GM23338 (cell line): ENCODE results near the gene ADAM10.

Source experiments
- CREB1 ChIP-seq: fragments of 250-450 bp; sonication (Bioruptor Pico); IDR thresholded peaks from 2 replicates; pipeline ENCODE4 v1.5.0; 2020; ENCODE audit warnings: low read depth, mild to moderate bottlenecking, moderate library complexity
- EZH2 ChIP-seq: fragments of 200-600 bp; sonication (generic); IDR thresholded peaks from one replicate; pipeline ENCODE4 v1.8.0; 2017; ENCODE audit warnings: antibody characterized with exemption, mild to moderate bottlenecking, low read depth; ENCODE audit not compliant: unreplicated experiment
- EZH2phosphoT487 ChIP-seq: fragments of 200-600 bp; sonication (generic); IDR thresholded peaks from one replicate; pipeline ENCODE4 v1.8.1; 2018; ENCODE audit warnings: antibody characterized with exemption; ENCODE audit not compliant: unreplicated experiment
- POLR2AphosphoS5 ChIP-seq: IDR thresholded peaks from 2 replicates; pipeline ENCODE4 v1.6.1; 2016; ENCODE audit warnings: antibody characterized with exemption, low read depth
- STAT1 ChIP-seq: IDR thresholded peaks from one replicate; pipeline ENCODE4 v1.6.1; 2016; ENCODE audit warnings: antibody characterized with exemption; ENCODE audit not compliant: unreplicated experiment
- TF ChIP-seq, protein P1 (sequence below), 2 experiments: fragments of 200-600 bp in 1 of 2; sonication (generic) in 1 of 2; conservative IDR thresholded peaks; 2 replicates each; pipeline versions ENCODE4 v1.5.1 to v1.6.1; 2016 to 2017; ENCODE audit warnings: antibody characterized with exemption in 2 of 2, low read depth in 2 of 2, mild to moderate bottlenecking in 2 of 2, moderate library complexity in 1 of 2
- TF ChIP-seq, protein P2 (sequence below): IDR thresholded peaks from one replicate; pipeline ENCODE4 v1.6.1; 2018; ENCODE audit warnings: antibody characterized with exemption; ENCODE audit not compliant: unreplicated experiment
- TF ChIP-seq, protein P3 (sequence below): IDR thresholded peaks from 2 replicates; pipeline ENCODE4 v1.6.1; 2016; ENCODE audit warnings: antibody characterized with exemption

- TF ChIP-seq, protein P1, sequence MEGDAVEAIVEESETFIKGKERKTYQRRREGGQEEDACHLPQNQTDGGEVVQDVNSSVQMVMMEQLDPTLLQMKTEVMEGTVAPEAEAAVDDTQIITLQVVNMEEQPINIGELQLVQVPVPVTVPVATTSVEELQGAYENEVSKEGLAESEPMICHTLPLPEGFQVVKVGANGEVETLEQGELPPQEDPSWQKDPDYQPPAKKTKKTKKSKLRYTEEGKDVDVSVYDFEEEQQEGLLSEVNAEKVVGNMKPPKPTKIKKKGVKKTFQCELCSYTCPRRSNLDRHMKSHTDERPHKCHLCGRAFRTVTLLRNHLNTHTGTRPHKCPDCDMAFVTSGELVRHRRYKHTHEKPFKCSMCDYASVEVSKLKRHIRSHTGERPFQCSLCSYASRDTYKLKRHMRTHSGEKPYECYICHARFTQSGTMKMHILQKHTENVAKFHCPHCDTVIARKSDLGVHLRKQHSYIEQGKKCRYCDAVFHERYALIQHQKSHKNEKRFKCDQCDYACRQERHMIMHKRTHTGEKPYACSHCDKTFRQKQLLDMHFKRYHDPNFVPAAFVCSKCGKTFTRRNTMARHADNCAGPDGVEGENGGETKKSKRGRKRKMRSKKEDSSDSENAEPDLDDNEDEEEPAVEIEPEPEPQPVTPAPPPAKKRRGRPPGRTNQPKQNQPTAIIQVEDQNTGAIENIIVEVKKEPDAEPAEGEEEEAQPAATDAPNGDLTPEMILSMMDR (conservative IDR thresholded peaks at IDR 0.05; ENCODE audit: low read depth in 2 of 2), result no peak
- TF ChIP-seq POLR2AphosphoS5 (no peak), CREB1 (no peak), STAT1 (no peak), EZH2phosphoT487 (no peak), EZH2 (no peak)
- TF ChIP-seq, protein P2, sequence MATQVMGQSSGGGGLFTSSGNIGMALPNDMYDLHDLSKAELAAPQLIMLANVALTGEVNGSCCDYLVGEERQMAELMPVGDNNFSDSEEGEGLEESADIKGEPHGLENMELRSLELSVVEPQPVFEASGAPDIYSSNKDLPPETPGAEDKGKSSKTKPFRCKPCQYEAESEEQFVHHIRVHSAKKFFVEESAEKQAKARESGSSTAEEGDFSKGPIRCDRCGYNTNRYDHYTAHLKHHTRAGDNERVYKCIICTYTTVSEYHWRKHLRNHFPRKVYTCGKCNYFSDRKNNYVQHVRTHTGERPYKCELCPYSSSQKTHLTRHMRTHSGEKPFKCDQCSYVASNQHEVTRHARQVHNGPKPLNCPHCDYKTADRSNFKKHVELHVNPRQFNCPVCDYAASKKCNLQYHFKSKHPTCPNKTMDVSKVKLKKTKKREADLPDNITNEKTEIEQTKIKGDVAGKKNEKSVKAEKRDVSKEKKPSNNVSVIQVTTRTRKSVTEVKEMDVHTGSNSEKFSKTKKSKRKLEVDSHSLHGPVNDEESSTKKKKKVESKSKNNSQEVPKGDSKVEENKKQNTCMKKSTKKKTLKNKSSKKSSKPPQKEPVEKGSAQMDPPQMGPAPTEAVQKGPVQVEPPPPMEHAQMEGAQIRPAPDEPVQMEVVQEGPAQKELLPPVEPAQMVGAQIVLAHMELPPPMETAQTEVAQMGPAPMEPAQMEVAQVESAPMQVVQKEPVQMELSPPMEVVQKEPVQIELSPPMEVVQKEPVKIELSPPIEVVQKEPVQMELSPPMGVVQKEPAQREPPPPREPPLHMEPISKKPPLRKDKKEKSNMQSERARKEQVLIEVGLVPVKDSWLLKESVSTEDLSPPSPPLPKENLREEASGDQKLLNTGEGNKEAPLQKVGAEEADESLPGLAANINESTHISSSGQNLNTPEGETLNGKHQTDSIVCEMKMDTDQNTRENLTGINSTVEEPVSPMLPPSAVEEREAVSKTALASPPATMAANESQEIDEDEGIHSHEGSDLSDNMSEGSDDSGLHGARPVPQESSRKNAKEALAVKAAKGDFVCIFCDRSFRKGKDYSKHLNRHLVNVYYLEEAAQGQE, result no peak
- TF ChIP-seq, protein P3, sequence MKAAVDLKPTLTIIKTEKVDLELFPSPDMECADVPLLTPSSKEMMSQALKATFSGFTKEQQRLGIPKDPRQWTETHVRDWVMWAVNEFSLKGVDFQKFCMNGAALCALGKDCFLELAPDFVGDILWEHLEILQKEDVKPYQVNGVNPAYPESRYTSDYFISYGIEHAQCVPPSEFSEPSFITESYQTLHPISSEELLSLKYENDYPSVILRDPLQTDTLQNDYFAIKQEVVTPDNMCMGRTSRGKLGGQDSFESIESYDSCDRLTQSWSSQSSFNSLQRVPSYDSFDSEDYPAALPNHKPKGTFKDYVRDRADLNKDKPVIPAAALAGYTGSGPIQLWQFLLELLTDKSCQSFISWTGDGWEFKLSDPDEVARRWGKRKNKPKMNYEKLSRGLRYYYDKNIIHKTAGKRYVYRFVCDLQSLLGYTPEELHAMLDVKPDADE, result no peak
Observed at GRCh38 chr15:58590236-58590635, 159.3 kb downstream of the ADAM10 start.
